Body of pancreas (tissue), 4 donors: Measurements from ENCODE around the gene CENPL. TPM values are rescaled to one million over a fixed set of nuclear protein-coding genes. Genes with fewer than 3 reads are reported as not detected.

Experiments used
- ATAC-seq: fragments of 150-250 bp; one replicate; pipeline ENCODE4 v1.9.1; 2016
- DNase-seq, 4 donors: peaks; one replicate each; pipeline ENCODE4 v3.0.0-alpha.2; 2019
- H3K27ac ChIP-seq, 4 donors: fragments of 200-600 bp; sonication (generic); 1 replicate in 3 of 4; 2 replicates in 1 of 4; pipeline versions ENCODE4 v1.5.1 to v1.6.1; 2016 to 2019; ENCODE audit warnings: mild to moderate bottlenecking in 1 of 4, mixed read lengths in 1 of 4, moderate library complexity in 1 of 4
- H3K27me3 ChIP-seq, 2 donors: fragments of 200-600 bp; sonication (generic); one replicate each; pipeline ENCODE4 v1.6.0; 2016; ENCODE audit warnings: mild to moderate bottlenecking in 1 of 2
- H3K36me3 ChIP-seq, 2 donors: fragments of 200-600 bp; sonication (generic); replicated peaks in 1 of 2; 2 replicates each; pipeline ENCODE4 v1.5.1; 2016; ENCODE audit warnings: low read depth in 2 of 2; ENCODE audit not compliant: insufficient read depth in 1 of 2
- H3K4me1 ChIP-seq: fragments of 200-600 bp; sonication (generic); one replicate; pipeline ENCODE4 v1.6.0; 2016
- H3K4me3 ChIP-seq, 2 donors: fragments of 200-600 bp; sonication (generic); 1 replicate in 1 of 2; 2 replicates in 1 of 2; pipeline ENCODE4 v1.5.1; 2016 to 2019
- H3K9me3 ChIP-seq, 3 donors: fragments of 200-600 bp; sonication (generic); 1 replicate in 2 of 3; 2 replicates in 1 of 3; pipeline ENCODE4 v1.5.1; 2016
- CTCF ChIP-seq, 7 experiments: fragments of 450-650 bp in 4 of 7; fragments of 200-600 bp in 3 of 7; sonication (generic) in 3 of 7; IDR thresholded peaks; one replicate each; pipeline ENCODE4 v1.5.1; 2016 to 2019; ENCODE audit warnings: antibody characterized with exemption in 7 of 7
- POLR2A ChIP-seq, 3 donors: fragments of 450-650 bp; IDR thresholded peaks; one replicate each; pipeline ENCODE4 v1.6.1; 2016; ENCODE audit warnings: antibody characterized with exemption in 3 of 3, mild to moderate bottlenecking in 2 of 3
- intact Hi-C: fragments of 100-400 bp; cut with DNase I; formaldehyde crosslinking; loops from one replicate; pipeline ENCODE4 v1.15.1; 2023
- small RNA-seq: library from RNA; depleted of rRNA; stranded (forward); fragments of <200 nt; gene quantifications from one replicate; pipeline ENCODE3, GENCODE V24; 2016
- total RNA-seq, 2 donors: library from RNA; depleted of rRNA; stranded (reverse); fragments of >200 nt; gene quantifications; one replicate each; pipeline ENCODE4 v1.1.0, GENCODE V29; 2016

The CENPL gene
- total RNA-seq, 2 donors from 2014 or later: 0.99 to 1.0 TPM

GRCh38 chr1:173753830-173754229 is 70.9 kb downstream of the CENPL start:
- ATAC-seq: no peak
- Histone ChIP-seq H3K36me3 (peaks cover 9 to 21% of the 10 kb centered on the region in 2 donors), H3K4me3 (no peak overlapping the region), H3K27ac (no peak overlapping the region), H3K4me1 (no peaks in the 10 kb centered on the region), H3K9me3 (no peaks in the 10 kb centered on the region), H3K27me3 (no peaks in the 10 kb centered on the region)
- no peak for TF ChIP-seq POLR2A (IDR thresholded peaks at IDR 0.05)
- no peak for TF ChIP-seq CTCF (IDR thresholded peaks at IDR 0.05)
- intact Hi-C loops: no loop called here
- no peak for DNase-seq

Small RNA genes lying within 50 kb of the gene (small RNA-seq; reads per million reads assigned to genes)
- gene RF00019: not detected

Other genes with a start within 250 kb of the CENPL start
- gene SLC9C2, start 221.8 kb downstream of the CENPL start, total RNA-seq: not detected
- not detected for gene TEX50, start 189.5 kb downstream of the CENPL start, total RNA-seq
- gene ANKRD45, start 155.0 kb downstream of the CENPL start, total RNA-seq: under 1 TPM in 1 of 2 donors, not detected in 1; 0.26 TPM
- gene KLHL20, start 109.9 kb downstream of the CENPL start, total RNA-seq: 10 to 100 TPM; 14.3 to 15.8 TPM
- gene DARS2, start 210 bp downstream of the CENPL start, total RNA-seq: 10 to 100 TPM in 1 of 2 donors, 1 to 10 TPM in 1; 7.5 to 11.2 TPM
- gene GAS5, start 43.1 kb upstream of the CENPL start, total RNA-seq: 100 to 1,000 TPM; 413 to 570 TPM
- gene ZBTB37, start 43.5 kb upstream of the CENPL start, total RNA-seq: 1 to 10 TPM; 6.2 to 6.6 TPM
- not detected for gene SERPINC1, start 92.4 kb upstream of the CENPL start, total RNA-seq
- 10 to 100 TPM; 14.5 to 17.1 TPM for gene RC3H1, start 197.5 kb upstream of the CENPL start, total RNA-seq